Stimulated activated effector memory CD8-positive, alpha-beta T cell treated with anti-CD3 and anti-CD28 coated beads, Interleukin-12 subunit alpha, Interleukin-12 subunit beta, amount 100 ng/mL, for 72 hours (primary cell): ENCODE results near the gene TIFAB.
A peak's percentile ranks its signal among the peaks of the same experiment; 100 is the strongest.

Experiments
- ATAC-seq: fragments of 150-1000 bp; cut with Tn5 transposase; 2 replicates; pipeline ENCODE4 v1.10.0; 2021
- DNase-seq, 2 donors: peaks; one replicate each; pipeline ENCODE4 v3.0.0; 2021 to 2022; ENCODE audit warnings: low spot score in 2 of 2
- H3K27ac Mint-ChIP-seq: one replicate; pipeline ENCODE4 v1.8.0; 2022; ENCODE audit warnings: mild to moderate bottlenecking, mixed read lengths
- H3K36me3 Mint-ChIP-seq: one replicate; pipeline ENCODE4 v1.8.0; 2022; ENCODE audit warnings: mild to moderate bottlenecking, mixed read lengths
- H3K4me1 Mint-ChIP-seq: one replicate; pipeline ENCODE4 v1.8.0; 2022; ENCODE audit warnings: mixed read lengths
- H3K4me3 Mint-ChIP-seq: one replicate; pipeline ENCODE4 v1.8.0; 2022; ENCODE audit warnings: mild to moderate bottlenecking, mixed read lengths
- H3K9me3 Mint-ChIP-seq: one replicate; pipeline ENCODE4 v1.8.0; 2022; ENCODE audit warnings: mixed read lengths

The TIFAB gene

DNA sequence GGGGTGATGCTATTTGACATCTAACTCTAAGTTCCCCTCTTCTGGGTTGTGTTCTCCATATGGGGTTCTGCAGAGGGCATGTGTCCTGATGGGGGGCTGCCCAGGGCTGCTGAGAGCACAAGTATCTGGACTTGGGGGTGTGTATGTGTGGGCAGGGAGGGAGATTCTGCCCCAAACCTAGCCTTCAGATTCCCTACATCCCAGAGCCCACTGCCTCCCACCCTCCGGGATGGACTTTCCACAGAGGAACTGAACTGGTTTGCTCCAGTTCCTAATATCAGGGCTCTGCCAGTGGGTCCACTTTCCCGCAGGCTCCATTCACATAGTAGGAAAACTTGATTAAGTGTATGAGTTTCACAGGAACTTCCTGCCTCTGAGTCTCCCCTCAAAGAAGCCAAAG is 16.4 kb upstream of the TIFAB start:
- Mint-ChIP-seq H3K4me3 (no peak overlapping the region), H3K36me3 (no peaks in the 10 kb centered on the region), H3K27ac (no peak overlapping the region), H3K9me3 (no peaks in the 10 kb centered on the region), H3K4me1 (peaks cover 8% of the 10 kb centered on the region)
- no peak for ATAC-seq
- DNase-seq: no peak

DNA sequence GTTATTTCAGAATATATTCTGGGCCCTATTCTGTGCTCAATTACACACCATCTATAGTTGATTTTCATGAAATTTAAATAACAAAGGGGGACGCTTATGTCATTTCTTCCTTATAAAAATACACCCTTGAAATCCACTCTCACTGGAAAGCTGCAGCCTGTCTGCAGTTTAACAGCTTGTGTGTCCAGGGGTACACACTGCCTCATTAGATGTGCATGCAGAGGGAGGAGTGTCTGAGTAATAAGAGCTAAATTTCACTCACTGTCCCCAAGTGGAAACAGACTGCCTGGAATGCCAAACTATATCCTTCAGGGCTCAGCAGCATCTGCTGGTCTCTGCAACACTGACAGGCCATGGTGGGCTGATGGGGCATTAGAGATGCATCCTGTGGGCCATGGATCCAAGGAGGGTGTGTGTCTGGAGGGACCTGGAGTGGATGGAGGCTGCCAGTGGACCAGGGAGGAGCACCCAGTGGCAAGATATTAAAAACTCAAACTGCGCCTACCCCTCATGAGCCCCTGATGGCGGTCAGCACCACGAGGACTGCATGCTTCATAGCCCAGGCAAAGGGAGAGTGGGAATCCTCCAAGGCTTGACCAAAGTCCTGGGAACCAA is 15.8 kb upstream of the TIFAB start:
- Mint-ChIP-seq H3K9me3 (no peaks in the 10 kb centered on the region), H3K4me1 (peaks cover 8% of the 10 kb centered on the region), H3K36me3 (no peaks in the 10 kb centered on the region), H3K4me3 (no peak overlapping the region), H3K27ac (no peak overlapping the region)
- DNase-seq (no peak), ATAC-seq (no peak)

DNA sequence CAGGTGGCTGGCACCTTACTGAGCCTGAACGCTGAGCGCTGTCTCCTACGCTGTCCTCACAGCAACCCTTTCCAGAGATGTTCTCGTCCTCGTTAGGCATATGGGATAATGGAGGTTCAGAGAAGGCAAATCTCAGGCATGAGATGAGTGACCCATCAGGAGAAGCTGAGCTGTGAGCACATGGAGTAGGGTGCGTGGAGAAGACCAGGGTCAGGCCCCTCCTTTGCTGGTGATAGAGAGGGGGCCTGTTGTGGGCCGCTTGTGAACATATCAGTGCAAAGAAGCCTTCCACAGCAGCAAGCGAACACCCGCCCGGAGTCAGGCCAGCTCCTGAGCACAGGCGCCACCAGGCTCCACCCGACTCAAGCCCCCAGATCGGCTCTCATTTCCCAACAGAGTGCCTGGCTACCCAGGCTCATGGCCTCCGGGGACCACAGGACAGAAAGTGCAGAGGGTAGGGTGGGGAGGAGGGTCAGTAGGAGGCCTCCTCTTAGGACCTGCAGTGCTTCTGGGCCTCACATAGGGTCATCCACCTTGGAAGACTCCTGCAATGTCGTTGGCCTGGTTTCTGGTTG is 15.0 kb upstream of the TIFAB start:
- Mint-ChIP-seq H3K4me3 (no peak overlapping the region), H3K4me1 (peaks cover 8% of the 10 kb centered on the region), H3K36me3 (no peaks in the 10 kb centered on the region), H3K27ac (no peak overlapping the region), H3K9me3 (no peaks in the 10 kb centered on the region)
- DNase-seq (no peak), ATAC-seq (no peak)

DNA sequence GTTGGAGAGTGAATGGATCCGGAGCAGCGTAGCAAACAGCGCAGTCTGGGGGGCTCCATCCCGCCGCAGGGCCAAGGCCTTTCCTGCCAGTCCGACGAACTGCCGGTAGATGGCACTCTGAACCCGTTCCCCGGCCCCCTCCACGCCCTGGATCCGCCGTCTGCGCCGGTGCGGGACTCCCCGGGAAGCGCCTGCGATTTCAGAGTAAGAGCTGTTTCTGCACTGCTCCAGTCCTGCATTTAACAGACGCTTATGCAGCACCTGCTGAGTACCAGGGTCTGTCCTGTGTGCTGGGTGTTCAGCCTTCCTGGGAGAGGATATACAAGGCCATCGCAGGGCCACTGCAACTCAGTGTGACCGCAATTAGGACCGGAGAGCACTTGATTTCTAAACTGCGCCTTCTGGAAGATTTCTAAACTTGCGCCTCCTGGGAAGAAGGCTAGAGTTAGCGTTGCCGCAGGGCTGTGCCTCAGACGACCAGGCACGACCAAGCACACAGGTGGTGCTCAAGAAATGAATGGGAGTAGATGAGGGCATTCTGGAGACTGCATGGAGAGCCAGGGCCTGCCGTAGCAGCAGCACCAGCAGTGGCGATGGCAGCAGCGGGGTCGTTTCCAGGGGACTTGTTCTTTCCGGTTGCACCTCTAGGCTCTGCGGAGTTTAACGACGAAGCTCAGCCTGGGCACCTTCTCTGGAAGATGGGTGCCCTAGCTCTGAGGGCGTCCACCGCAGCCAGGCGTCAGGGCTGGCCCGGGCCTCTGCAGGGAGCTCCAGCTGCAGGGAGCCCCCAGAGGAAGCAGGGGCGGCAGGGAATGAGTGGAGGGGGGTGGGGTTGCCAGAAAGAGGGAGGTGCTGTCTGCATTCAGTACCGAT is 14.3 kb upstream of the TIFAB start:
- ATAC-seq (peak; percentile 79), DNase-seq (peak; percentile 66 to 81)
- H3K36me3 Mint-ChIP-seq: no peaks in the 10 kb centered on the region
- no peak overlapping the region for H3K27ac Mint-ChIP-seq
- no peaks in the 10 kb centered on the region for H3K9me3 Mint-ChIP-seq
- H3K4me1 Mint-ChIP-seq: peaks cover 8% of the 10 kb centered on the region
- peak overlapping the region; percentile 55 for H3K4me3 Mint-ChIP-seq

DNA sequence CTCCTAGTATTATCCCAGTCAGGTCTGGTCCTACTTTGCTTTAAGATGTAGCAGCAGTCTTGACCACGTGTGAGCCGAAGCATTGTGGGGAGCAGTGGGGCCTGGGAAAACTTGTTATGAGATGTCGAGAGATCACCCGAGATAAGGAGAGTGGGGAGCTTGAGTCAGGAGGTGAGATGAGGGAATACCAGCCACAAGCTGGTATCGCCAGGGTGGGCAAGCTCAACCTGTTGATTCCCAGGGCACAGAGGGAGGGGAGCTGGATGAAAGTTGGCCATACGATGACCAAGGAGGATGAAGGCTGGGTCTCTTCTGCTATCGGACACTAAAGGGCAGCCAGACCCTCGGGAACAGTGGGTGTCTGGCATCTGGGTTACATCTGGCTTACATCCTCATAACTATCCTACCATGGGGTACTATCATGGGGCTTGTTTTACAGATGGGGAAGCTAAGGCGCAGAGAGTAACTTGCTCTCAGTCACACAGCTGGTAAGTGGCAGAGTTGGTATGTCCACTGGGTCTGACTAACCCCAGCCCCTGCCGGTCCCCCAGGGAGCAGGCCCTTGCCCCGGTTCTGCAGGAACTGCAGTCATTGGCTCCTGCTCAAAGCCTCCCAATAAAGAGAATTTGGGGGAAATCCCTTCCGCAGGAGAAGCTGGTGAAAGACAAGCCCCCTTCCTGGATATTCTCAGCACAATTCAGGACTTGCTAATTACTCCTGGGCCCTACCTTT is 13.4 kb upstream of the TIFAB start:
- Mint-ChIP-seq H3K4me3 (no peak overlapping the region), H3K27ac (no peak overlapping the region), H3K9me3 (no peaks in the 10 kb centered on the region), H3K4me1 (peaks cover 8% of the 10 kb centered on the region), H3K36me3 (no peaks in the 10 kb centered on the region)
- ATAC-seq: no peak
- no peak for DNase-seq

DNA sequence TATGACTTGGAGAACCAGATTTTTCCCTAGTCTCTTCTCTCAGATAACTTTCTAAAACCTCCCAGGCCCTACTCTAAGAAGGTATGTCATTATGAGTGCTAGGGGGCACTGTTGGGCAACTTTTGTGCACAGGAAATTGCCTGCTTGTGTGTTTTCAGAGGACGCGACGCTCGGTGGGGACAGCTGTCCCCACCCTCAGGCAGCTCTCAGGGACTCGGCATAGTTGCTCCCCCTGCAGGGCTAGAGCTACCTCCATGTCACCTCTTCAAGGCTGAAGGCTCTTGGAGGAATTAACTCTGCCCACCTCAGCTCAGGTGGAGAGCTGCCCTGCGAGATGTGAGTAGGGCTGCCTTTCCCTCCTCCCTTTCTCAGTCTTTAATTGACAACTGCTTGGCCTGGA is 10.2 kb upstream of the TIFAB start:
- Mint-ChIP-seq H3K9me3 (no peaks in the 10 kb centered on the region), H3K4me3 (no peak overlapping the region), H3K27ac (no peak overlapping the region), H3K36me3 (no peaks in the 10 kb centered on the region), H3K4me1 (peaks cover 8% of the 10 kb centered on the region)
- ATAC-seq (peak; percentile 64), DNase-seq (peak; percentile 16 to 68)

DNA sequence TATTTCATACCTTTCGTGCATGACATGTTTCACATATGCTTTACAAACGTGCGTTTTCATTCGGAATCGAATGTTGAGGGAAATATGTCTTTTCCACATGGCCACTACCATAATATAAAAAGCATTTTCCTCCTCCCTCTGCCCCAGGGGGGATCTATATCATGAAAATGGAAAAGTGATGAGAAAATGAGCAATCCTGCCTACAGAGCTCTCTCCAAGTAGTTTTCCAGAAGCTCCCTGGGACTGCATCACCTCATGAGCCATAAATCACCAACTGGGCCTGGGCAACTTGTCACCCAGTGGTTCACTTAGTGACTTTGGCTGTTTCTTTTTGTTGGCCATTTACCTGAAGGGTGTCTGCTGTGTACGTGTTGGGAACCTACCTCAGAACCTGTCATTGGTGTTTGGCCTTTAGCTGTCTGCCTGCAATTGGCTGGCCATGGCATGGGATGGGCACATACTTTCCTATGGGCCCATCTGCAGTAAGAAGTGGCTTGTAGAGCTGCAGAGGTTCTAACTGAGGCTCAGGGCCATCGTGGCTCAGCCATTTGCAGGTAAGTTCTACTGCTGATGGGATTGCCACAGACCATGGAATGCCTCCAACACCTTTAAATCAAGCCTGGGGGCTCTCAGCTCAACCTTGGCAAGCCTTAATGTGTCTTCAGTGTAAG is 9.5 kb upstream of the TIFAB start:
- Mint-ChIP-seq H3K4me3 (no peak overlapping the region), H3K27ac (no peak overlapping the region), H3K36me3 (no peaks in the 10 kb centered on the region), H3K4me1 (peaks cover 7% of the 10 kb centered on the region), H3K9me3 (no peaks in the 10 kb centered on the region)
- DNase-seq: no peak
- ATAC-seq: no peak

DNA sequence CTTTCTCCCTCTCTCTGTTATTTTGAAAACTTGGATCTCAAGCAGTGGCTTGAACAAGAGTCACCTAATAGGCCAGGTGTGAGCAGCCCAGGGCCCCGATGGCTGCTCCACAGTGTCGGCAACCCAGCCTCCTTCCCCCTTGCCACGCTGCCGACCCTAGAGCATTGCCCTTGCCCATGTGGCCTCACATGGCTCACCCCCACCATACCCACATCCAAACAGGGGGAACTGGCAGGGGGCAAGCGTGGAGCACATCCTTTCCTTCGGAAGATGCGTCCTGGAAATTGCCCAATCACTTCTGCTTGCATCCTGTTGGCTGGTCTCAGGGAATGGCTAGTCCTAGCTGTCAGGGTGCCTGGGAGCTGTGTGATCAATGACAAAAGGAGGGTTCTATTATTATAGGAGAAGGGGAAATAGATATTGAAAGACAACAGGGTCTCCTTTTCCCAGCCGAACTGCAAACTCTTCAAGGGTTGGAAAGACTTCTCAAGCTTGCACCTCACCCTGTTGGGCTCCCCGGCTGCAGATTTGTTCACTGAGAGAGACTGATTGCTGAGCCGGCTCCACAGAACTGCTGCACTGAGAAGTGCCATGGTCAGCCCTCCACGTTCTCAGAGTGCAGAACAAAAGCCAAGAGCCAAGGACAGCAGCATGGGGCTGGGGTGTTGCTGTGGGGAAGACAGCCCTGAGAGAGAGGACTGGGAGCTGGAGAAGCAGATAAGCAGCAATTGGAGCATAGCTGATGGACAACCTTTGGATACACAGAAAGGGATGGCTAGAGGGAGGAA is 8.3 kb upstream of the TIFAB start:
- no peak overlapping the region for H3K27ac Mint-ChIP-seq
- no peaks in the 10 kb centered on the region for H3K36me3 Mint-ChIP-seq
- no peak for DNase-seq
- H3K4me3 Mint-ChIP-seq: no peak overlapping the region
- peaks cover 5% of the 10 kb centered on the region for H3K4me1 Mint-ChIP-seq
- ATAC-seq: no peak
- no peaks in the 10 kb centered on the region for H3K9me3 Mint-ChIP-seq

DNA sequence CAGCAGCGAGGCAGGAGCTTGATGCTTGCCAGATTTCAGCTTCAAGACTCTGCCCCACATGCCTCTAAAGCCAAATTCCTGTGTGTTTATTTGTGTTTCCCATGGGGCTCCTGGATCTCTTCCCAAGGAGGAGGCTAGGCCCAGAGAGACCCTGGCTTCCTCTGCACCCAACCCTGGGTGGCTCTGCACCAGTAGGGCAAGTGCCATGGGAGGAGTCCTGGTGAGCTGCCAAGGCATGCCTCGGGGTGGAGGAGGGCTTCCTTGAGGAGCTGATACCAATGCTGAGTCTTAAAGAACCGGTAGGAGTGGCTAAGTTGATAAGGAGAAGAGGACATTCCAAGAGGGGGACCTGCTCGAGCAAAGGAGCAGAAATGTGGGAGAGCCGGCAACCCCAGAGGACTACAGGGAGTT is 6.8 kb upstream of the TIFAB start:
- H3K36me3 Mint-ChIP-seq: no peaks in the 10 kb centered on the region
- no peak overlapping the region for H3K27ac Mint-ChIP-seq
- H3K9me3 Mint-ChIP-seq: no peaks in the 10 kb centered on the region
- peaks cover 5% of the 10 kb centered on the region for H3K4me1 Mint-ChIP-seq
- no peak overlapping the region for H3K4me3 Mint-ChIP-seq
- no peak for DNase-seq
- no peak for ATAC-seq

DNA sequence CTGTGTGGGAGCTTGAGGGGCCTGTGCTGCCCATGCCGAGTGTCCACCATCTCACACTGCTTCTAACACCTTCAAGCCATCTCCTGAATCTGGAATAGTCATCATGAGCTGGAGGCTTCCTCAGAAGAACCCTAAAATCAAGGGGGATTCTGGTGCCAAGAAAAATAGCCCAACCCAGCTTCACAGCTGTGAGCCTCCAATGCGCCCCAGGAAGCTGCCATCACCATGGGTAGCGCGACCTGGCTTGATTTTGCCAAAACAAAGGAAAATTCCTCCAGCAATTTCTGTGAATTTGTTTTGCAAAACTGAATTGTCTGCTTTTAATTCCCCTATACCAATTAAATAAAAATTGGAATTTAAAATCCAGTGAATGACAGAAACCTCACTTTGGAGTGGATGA is 6.2 kb upstream of the TIFAB start:
- no peak for ATAC-seq
- H3K9me3 Mint-ChIP-seq: no peaks in the 10 kb centered on the region
- peaks cover 5% of the 10 kb centered on the region for H3K4me1 Mint-ChIP-seq
- no peak overlapping the region for H3K27ac Mint-ChIP-seq
- DNase-seq: no peak
- H3K4me3 Mint-ChIP-seq: no peak overlapping the region
- H3K36me3 Mint-ChIP-seq: no peaks in the 10 kb centered on the region

DNA sequence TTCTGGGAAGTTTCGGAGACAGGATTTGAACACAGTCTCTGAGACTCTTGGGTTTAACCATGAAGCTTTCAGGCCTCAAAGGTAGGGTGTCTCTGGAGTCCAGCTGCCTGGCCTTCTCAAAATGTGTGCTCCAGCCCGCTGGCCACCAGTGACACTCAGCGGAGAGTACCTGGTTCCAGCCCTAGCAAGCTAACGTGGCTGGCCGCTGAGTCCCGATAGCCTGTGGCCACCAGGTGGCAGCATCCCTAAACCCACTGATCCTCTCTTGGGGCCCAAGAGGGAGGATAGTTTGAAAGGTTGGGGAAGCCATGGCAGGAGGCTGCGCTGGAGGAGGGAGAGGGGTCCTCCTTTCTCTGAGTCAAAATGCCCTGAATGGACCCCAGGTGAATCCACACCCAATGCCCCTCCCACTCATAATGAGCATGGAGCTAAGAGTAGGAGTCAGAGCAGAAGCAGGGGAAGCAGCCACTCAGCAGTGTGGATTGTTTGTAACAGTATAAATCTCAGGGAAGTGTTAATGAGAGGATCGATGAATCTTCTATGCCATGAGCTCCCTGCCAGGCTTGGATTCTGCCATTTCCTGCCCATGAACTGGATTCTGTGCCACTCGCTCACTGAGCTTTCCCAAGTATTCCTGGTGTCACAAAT is 5.4 kb upstream of the TIFAB start:
- no peak overlapping the region for H3K27ac Mint-ChIP-seq
- peak; percentile 65 for ATAC-seq

DNA sequence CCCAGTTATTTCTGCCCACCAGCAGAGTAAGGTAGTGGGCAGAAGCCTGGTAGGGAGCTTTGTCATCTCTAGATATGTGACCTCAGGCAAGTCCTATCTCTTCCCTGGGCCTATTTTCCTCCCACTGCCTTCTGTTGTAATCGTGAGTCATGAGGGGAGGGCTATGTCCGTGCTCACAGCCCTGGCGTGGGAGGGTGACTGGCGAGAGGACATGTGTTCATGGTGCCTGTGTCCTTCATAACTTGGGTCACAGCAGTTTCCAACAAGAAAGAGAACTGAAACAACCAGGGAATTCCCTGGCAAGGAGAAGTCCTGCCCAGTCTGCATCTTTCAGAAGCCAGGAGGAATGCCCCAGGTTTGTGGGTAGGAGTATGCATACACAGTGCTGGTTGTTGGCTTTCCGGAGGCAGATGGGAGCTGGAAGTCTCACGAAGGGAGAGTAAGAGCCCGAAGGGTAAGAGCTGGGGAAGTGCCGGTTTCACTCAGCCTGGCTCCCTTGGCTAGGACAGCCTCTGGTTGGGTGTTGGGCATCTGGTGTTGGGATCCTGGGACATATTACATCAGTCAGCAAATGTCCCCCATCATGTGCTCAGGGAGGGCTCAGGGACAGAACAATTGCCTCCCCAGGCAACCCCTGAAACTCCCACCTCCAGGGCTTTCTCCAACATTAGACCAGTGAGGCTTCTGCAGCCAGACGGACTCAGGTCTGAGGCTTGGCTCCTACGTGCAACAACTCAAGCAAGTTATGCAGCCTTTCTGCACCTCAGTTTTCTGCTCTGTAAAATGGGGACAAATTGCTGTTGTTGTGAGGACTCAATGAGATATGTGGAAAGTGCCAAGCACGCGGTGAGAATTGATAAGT is 4.3 kb upstream of the TIFAB start:
- ATAC-seq: peak; percentile 70
- no peaks in the 10 kb centered on the region for H3K9me3 Mint-ChIP-seq
- no peak overlapping the region for H3K27ac Mint-ChIP-seq
- no peaks in the 10 kb centered on the region for H3K36me3 Mint-ChIP-seq
- no peak for DNase-seq
- peaks cover 5% of the 10 kb centered on the region for H3K4me1 Mint-ChIP-seq
- H3K4me3 Mint-ChIP-seq: no peak overlapping the region

More for the DNA sequence above, 5.4 kb upstream of the TIFAB start:
- DNase-seq: peak; percentile 43 to 77
- peaks cover 5% of the 10 kb centered on the region for H3K4me1 Mint-ChIP-seq
- H3K36me3 Mint-ChIP-seq: no peaks in the 10 kb centered on the region
- no peaks in the 10 kb centered on the region for H3K9me3 Mint-ChIP-seq
- no peak overlapping the region for H3K4me3 Mint-ChIP-seq

DNA sequence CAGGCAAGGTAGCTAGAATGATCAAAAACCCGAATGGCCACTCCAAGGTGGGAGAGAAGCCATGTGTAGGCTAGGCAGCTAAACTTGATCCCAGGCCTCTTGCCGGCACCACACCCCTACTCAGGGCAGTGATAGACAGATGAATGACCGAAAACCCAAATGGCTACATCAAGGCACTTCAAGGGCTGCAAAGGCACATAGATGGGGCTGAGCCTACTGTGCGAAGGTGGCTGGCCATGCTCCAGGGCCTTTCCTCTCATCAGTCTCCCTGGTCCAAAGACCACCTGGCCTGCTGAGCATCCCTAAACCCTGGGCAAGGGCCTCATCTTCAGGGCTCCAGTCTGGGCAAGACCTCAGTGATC is 3.7 kb upstream of the TIFAB start:
- Mint-ChIP-seq H3K36me3 (no peaks in the 10 kb centered on the region), H3K4me1 (peaks cover 5% of the 10 kb centered on the region), H3K9me3 (no peaks in the 10 kb centered on the region), H3K27ac (no peak overlapping the region), H3K4me3 (no peak overlapping the region)
- peak; percentile 2 for ATAC-seq
- no peak for DNase-seq
